SJSA1 (cell line): ENCODE data around the gene ZBED4. TPM values are rescaled to one million over a fixed set of nuclear protein-coding genes. Genes with fewer than 3 reads are reported as not detected.

Experiments
- DNase-seq, 2 experiments: peaks; one replicate each; pipeline ENCODE4 v3.0.0-alpha.2; 2015 to 2020; ENCODE audit warnings: low spot score in 2 of 2, low read depth in 1 of 2
- H3K27ac ChIP-seq: fragments of 250-450 bp; sonication (Bioruptor Pico); 2 replicates; pipeline ENCODE4 v1.5.1; 2020; ENCODE audit warnings: mild to moderate bottlenecking, moderate library complexity
- H3K27me3 ChIP-seq: fragments of 250-450 bp; sonication (Bioruptor Pico); replicated peaks from 2 replicates; pipeline ENCODE4 v1.5.1; 2020; ENCODE audit warnings: mild to moderate bottlenecking, moderate library complexity
- H3K36me3 ChIP-seq: fragments of 250-450 bp; sonication (Bioruptor Pico); 2 replicates; pipeline ENCODE4 v1.5.1; 2020; ENCODE audit warnings: mild to moderate bottlenecking
- H3K4me1 ChIP-seq: fragments of 250-450 bp; sonication (Bioruptor Pico); replicated peaks from 2 replicates; pipeline ENCODE4 v1.6.1; 2021; ENCODE audit warnings: mild to moderate bottlenecking
- H3K4me3 ChIP-seq: fragments of 250-450 bp; sonication (Bioruptor Pico); 2 replicates; pipeline ENCODE4 v1.5.1; 2020; ENCODE audit warnings: mild to moderate bottlenecking
- H3K9me3 ChIP-seq: fragments of 250-450 bp; sonication (Bioruptor Pico); replicated peaks from 2 replicates; pipeline ENCODE4 v1.5.1; 2020; ENCODE audit warnings: mild to moderate bottlenecking
- total RNA-seq: library from RNA; depleted of rRNA; stranded (reverse); fragments of >200 nt; shearing (Covaris generic); gene quantifications from 2 replicates; pipeline ENCODE4 v1.2.3, GENCODE V29; 2014

Gene ZBED4
- total RNA-seq, 1 experiment from 2014 or later = 11.7 TPM

GRCh38 chr22:49901457-49901856, 47.8 kb downstream of the ZBED4 start:
- Histone ChIP-seq H3K27me3 (no peaks in the 10 kb centered on the region), H3K36me3 (peaks cover 18% of the 10 kb centered on the region), H3K4me3 (no peak overlapping the region), H3K4me1 (no peaks in the 10 kb centered on the region), H3K9me3 (no peaks in the 10 kb centered on the region), H3K27ac (no peak overlapping the region)
- DNase-seq = no peak

- no peaks in the 10 kb centered on the region for H3K4me1 ChIP-seq
- H3K4me3 ChIP-seq = no peak overlapping the region
- H3K36me3 ChIP-seq = peaks cover 27% of the 10 kb centered on the region
- H3K27ac ChIP-seq = no peak overlapping the region
- no peaks in the 10 kb centered on the region for H3K9me3 ChIP-seq
- DNase-seq = no peak
- no peaks in the 10 kb centered on the region for H3K27me3 ChIP-seq
Measured at GRCh38 chr22:49903322-49904039, 49.8 kb downstream of the ZBED4 start.

GRCh38 chr22:49904040-49904369, 50.4 kb downstream of the ZBED4 start:
- no peak for DNase-seq
- Histone ChIP-seq H3K9me3 (no peaks in the 10 kb centered on the region), H3K27ac (no peak overlapping the region), H3K36me3 (peaks cover 28% of the 10 kb centered on the region), H3K27me3 (no peaks in the 10 kb centered on the region), H3K4me1 (no peaks in the 10 kb centered on the region), H3K4me3 (no peak overlapping the region)

- H3K36me3 ChIP-seq = peaks cover 30% of the 10 kb centered on the region
- no peaks in the 10 kb centered on the region for H3K4me1 ChIP-seq
- no peak for DNase-seq
- H3K4me3 ChIP-seq = no peak overlapping the region
- H3K27ac ChIP-seq = no peak overlapping the region
- no peaks in the 10 kb centered on the region for H3K9me3 ChIP-seq
- H3K27me3 ChIP-seq = no peaks in the 10 kb centered on the region
Measured at GRCh38 chr22:49905465-49905864, 51.8 kb downstream of the ZBED4 start.

- no peak for DNase-seq
- H3K36me3 ChIP-seq = peaks cover 35% of the 10 kb centered on the region
- no peak overlapping the region for H3K4me3 ChIP-seq
- H3K4me1 ChIP-seq = no peaks in the 10 kb centered on the region
- H3K9me3 ChIP-seq = no peaks in the 10 kb centered on the region
- H3K27ac ChIP-seq = no peak overlapping the region
- H3K27me3 ChIP-seq = no peaks in the 10 kb centered on the region
Measured at GRCh38 chr22:49906071-49906798, 52.6 kb downstream of the ZBED4 start.

GRCh38 chr22:49906799-49907290, 53.2 kb downstream of the ZBED4 start:
- DNase-seq = no peak
- H3K36me3 ChIP-seq = peaks cover 35% of the 10 kb centered on the region
- no peak overlapping the region for H3K27ac ChIP-seq
- H3K27me3 ChIP-seq = no peaks in the 10 kb centered on the region
- H3K4me1 ChIP-seq = no peaks in the 10 kb centered on the region
- no peak overlapping the region for H3K4me3 ChIP-seq
- no peaks in the 10 kb centered on the region for H3K9me3 ChIP-seq

GRCh38 chr22:49907807-49908206, 54.2 kb downstream of the ZBED4 start:
- Histone ChIP-seq H3K27ac (no peak overlapping the region), H3K4me3 (no peak overlapping the region), H3K36me3 (peaks cover 40% of the 10 kb centered on the region), H3K27me3 (no peaks in the 10 kb centered on the region), H3K9me3 (no peaks in the 10 kb centered on the region), H3K4me1 (no peaks in the 10 kb centered on the region)
- no peak for DNase-seq

- H3K4me1 ChIP-seq = no peaks in the 10 kb centered on the region
- peaks cover 31% of the 10 kb centered on the region for H3K36me3 ChIP-seq
- H3K27ac ChIP-seq = no peak overlapping the region
- H3K27me3 ChIP-seq = no peaks in the 10 kb centered on the region
- DNase-seq = no peak
- H3K4me3 ChIP-seq = no peak overlapping the region
- H3K9me3 ChIP-seq = no peaks in the 10 kb centered on the region
Measured at GRCh38 chr22:49909476-49910205, 56.0 kb downstream of the ZBED4 start.

GRCh38 chr22:49910229-49911155, 56.8 kb downstream of the ZBED4 start:
- H3K27me3 ChIP-seq = no peaks in the 10 kb centered on the region
- H3K9me3 ChIP-seq = no peaks in the 10 kb centered on the region
- no peak for DNase-seq
- no peak overlapping the region for H3K4me3 ChIP-seq
- peaks cover 31% of the 10 kb centered on the region for H3K36me3 ChIP-seq
- H3K4me1 ChIP-seq = no peaks in the 10 kb centered on the region
- no peak overlapping the region for H3K27ac ChIP-seq

GRCh38 chr22:49911881-49912625, 58.4 kb downstream of the ZBED4 start:
- H3K36me3 ChIP-seq = peaks cover 31% of the 10 kb centered on the region
- H3K4me3 ChIP-seq = no peak overlapping the region
- DNase-seq = no peak
- H3K9me3 ChIP-seq = no peaks in the 10 kb centered on the region
- no peaks in the 10 kb centered on the region for H3K27me3 ChIP-seq
- no peaks in the 10 kb centered on the region for H3K4me1 ChIP-seq
- no peak overlapping the region for H3K27ac ChIP-seq

GRCh38 chr22:49913026-49913425, 59.4 kb downstream of the ZBED4 start:
- no peaks in the 10 kb centered on the region for H3K9me3 ChIP-seq
- H3K36me3 ChIP-seq = peaks cover 22% of the 10 kb centered on the region
- no peaks in the 10 kb centered on the region for H3K27me3 ChIP-seq
- H3K4me1 ChIP-seq = no peaks in the 10 kb centered on the region
- DNase-seq = no peak
- H3K4me3 ChIP-seq = no peak overlapping the region
- no peak overlapping the region for H3K27ac ChIP-seq

- H3K4me3 ChIP-seq = no peak overlapping the region
- no peaks in the 10 kb centered on the region for H3K9me3 ChIP-seq
- H3K4me1 ChIP-seq = no peaks in the 10 kb centered on the region
- H3K27me3 ChIP-seq = no peaks in the 10 kb centered on the region
- no peak for DNase-seq
- H3K36me3 ChIP-seq = peaks cover 22% of the 10 kb centered on the region
- H3K27ac ChIP-seq = no peak overlapping the region
Measured at GRCh38 chr22:49913446-49913845, 59.8 kb downstream of the ZBED4 start.

- Histone ChIP-seq H3K9me3 (no peaks in the 10 kb centered on the region), H3K27ac (no peak overlapping the region), H3K4me1 (peaks cover 4% of the 10 kb centered on the region), H3K27me3 (no peaks in the 10 kb centered on the region), H3K4me3 (no peak overlapping the region), H3K36me3 (peaks cover 20% of the 10 kb centered on the region)
- no peak for DNase-seq
Measured at GRCh38 chr22:49914256-49914655, 60.6 kb downstream of the ZBED4 start.
